ENCODE measurements around the gene AVP.

GRCh38 chr20:3084283-3084985 is at the start of gene AVP:
- TF ChIP-seq POLR2AphosphoS5 (IDR thresholded peaks at IDR 0.05; ENCODE audit: insufficient read depth in 1 of 2, low read depth in 1 of 2) (no peak), CTCF (IDR thresholded peaks at IDR 0.05) (no peak), POLR2A (IDR thresholded peaks at IDR 0.05) (no peak)

Data from vagina (tissue), 2 donors.